ENCODE data around the gene TYW1.
A peak's percentile ranks its signal among the peaks of the same experiment; 100 is the strongest.
"Not testable (repeated sequence)": the region's sequence is repeated elsewhere in the genome, so short reads cannot be mapped to it uniquely, and the experiment has no call there.

The TYW1 gene

GRCh38 chr7:67184912-67185659 is 188.5 kb downstream of the TYW1 start:
- not testable (repeated sequence) for DNase-seq (ENCODE audit: extremely low read depth in 1 of 2, low read depth in 1 of 2)

- DNase-seq (ENCODE audit: extremely low read depth in 1 of 2, low read depth in 1 of 2), result not testable (repeated sequence)
Observed at GRCh38 chr7:67185660-67186129, 189.1 kb downstream of the TYW1 start.

- DNase-seq (ENCODE audit: extremely low read depth in 1 of 2, low read depth in 1 of 2), result not testable (repeated sequence)
Observed at GRCh38 chr7:67189160-67189559, 192.5 kb downstream of the TYW1 start.

- not testable (repeated sequence) for DNase-seq (ENCODE audit: extremely low read depth in 1 of 2, low read depth in 1 of 2)
Observed at GRCh38 chr7:67189801-67190465, 193.3 kb downstream of the TYW1 start.

GRCh38 chr7:67191002-67191720 is 194.5 kb downstream of the TYW1 start:
- DNase-seq (ENCODE audit: extremely low read depth in 1 of 2, low read depth in 1 of 2), result not testable (repeated sequence)

- not testable (repeated sequence) for DNase-seq (ENCODE audit: extremely low read depth in 1 of 2, low read depth in 1 of 2)
Observed at GRCh38 chr7:67192123-67192702, 195.6 kb downstream of the TYW1 start.

- not testable (repeated sequence) for DNase-seq (ENCODE audit: extremely low read depth in 1 of 2, low read depth in 1 of 2)
Observed at GRCh38 chr7:67192889-67193613, 196.4 kb downstream of the TYW1 start.

GRCh38 chr7:67196176-67196575 is 199.5 kb downstream of the TYW1 start:
- not testable (repeated sequence) for DNase-seq (ENCODE audit: extremely low read depth in 1 of 2, low read depth in 1 of 2)

GRCh38 chr7:67198865-67199526 is 202.4 kb downstream of the TYW1 start:
- not testable (repeated sequence) for DNase-seq (ENCODE audit: extremely low read depth in 1 of 2, low read depth in 1 of 2)

- DNase-seq (ENCODE audit: extremely low read depth in 1 of 2, low read depth in 1 of 2), result not testable (repeated sequence)
Observed at GRCh38 chr7:67205772-67206171, 209.1 kb downstream of the TYW1 start.

- no peak for DNase-seq (ENCODE audit: extremely low read depth in 1 of 2, low read depth in 1 of 2)
Observed at GRCh38 chr7:67206452-67206851, 209.8 kb downstream of the TYW1 start.

- not testable (repeated sequence) for DNase-seq (ENCODE audit: extremely low read depth in 1 of 2, low read depth in 1 of 2)
Observed at GRCh38 chr7:67208656-67209055, 212.0 kb downstream of the TYW1 start.

- DNase-seq (ENCODE audit: extremely low read depth in 1 of 2, low read depth in 1 of 2), result no peak
Observed at GRCh38 chr7:67209256-67209655, 212.6 kb downstream of the TYW1 start.

- DNase-seq (ENCODE audit: extremely low read depth in 1 of 2, low read depth in 1 of 2), result no peak
Observed at GRCh38 chr7:67210567-67210966, 213.9 kb downstream of the TYW1 start.

- DNase-seq (ENCODE audit: extremely low read depth in 1 of 2, low read depth in 1 of 2), result not testable (repeated sequence)
Observed at GRCh38 chr7:67211650-67212330, 215.2 kb downstream of the TYW1 start.

- not testable (repeated sequence) for DNase-seq (ENCODE audit: extremely low read depth in 1 of 2, low read depth in 1 of 2)
Observed at GRCh38 chr7:67213038-67213437, 216.4 kb downstream of the TYW1 start.

- DNase-seq (ENCODE audit: extremely low read depth in 1 of 2, low read depth in 1 of 2), result not testable (repeated sequence)
Observed at GRCh38 chr7:67223551-67223950, 226.9 kb downstream of the TYW1 start.

GRCh38 chr7:67226340-67226907 is 229.8 kb downstream of the TYW1 start:
- peak in 1 of 2 donors; percentile 5 for DNase-seq (ENCODE audit: extremely low read depth in 1 of 2, low read depth in 1 of 2)

- not testable (repeated sequence) for DNase-seq (ENCODE audit: extremely low read depth in 1 of 2, low read depth in 1 of 2)
Observed at GRCh38 chr7:67226967-67227366, 230.3 kb downstream of the TYW1 start.
